Activated T-helper 9 cell treated with anti-CD3 and anti-CD28 coated beads, Interleukin-2, amount 50 U/mL, for 16 hours (primary cell): ENCODE results near the gene HEPHL1.

Experiments
- DNase-seq: peaks from one replicate; pipeline ENCODE4 v3.0.0-alpha.2; 2020; ENCODE audit warnings: low read depth

HEPHL1 gene

DNA sequence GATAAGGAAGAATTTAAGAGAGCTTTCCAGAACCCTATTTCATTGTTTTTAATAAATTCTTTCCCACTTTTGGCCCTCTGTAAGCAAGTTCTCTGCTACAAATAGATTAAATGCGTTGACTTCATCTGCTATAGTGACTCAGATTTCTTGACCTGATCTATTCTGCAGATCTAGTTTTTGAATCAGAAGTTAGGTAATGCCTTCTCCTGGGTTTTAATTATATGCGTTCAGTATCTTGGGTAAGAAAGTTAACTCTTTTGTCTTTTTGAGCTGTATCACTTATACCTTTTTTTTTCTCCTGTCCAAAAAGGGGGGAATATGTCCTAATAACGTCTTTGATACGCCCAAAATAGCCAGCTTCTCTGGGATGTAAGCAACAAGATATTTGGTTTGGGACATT lies 2.4 kb upstream of the HEPHL1 start:
- DNase-seq = no peak

DNA sequence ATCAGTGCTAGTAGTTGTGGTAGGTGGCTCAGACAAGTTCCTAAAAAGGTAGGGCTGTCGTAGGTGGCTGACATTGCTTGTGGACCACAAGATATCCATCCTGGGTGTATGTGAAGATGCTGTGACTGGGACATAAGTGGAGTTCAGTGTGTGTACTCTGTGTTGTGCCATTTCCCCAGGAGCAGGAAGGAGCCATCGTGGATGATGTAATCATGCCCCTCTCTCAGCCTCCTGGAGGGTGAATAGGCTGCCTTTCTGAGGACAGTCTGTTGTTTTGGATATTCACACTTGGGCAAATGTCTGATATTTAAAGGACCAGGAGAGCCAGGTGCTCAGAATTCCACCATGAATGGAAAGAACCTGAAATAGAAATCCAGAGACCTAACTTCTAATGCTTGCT lies 2.7 kb downstream of the HEPHL1 start:
- no peak for DNase-seq

DNA sequence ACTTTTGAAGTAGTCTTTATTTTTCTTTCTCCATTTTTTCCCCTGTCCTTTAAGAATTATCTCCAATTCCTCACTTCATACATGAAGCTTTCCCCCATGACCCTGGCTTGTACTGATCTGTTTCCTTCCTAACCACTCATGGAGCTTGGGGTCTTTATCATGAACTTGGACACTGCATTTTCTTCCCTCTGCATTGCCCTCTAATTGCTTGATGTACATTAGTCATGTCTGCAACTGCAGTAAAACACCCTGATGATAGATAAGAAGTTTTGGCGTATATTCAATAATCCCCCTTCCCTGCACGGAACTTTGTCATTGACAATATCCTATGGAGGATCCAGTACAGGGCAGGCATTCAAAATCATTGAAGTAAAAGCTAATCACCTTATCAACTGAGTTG lies 3.4 kb downstream of the HEPHL1 start:
- no peak for DNase-seq

DNA sequence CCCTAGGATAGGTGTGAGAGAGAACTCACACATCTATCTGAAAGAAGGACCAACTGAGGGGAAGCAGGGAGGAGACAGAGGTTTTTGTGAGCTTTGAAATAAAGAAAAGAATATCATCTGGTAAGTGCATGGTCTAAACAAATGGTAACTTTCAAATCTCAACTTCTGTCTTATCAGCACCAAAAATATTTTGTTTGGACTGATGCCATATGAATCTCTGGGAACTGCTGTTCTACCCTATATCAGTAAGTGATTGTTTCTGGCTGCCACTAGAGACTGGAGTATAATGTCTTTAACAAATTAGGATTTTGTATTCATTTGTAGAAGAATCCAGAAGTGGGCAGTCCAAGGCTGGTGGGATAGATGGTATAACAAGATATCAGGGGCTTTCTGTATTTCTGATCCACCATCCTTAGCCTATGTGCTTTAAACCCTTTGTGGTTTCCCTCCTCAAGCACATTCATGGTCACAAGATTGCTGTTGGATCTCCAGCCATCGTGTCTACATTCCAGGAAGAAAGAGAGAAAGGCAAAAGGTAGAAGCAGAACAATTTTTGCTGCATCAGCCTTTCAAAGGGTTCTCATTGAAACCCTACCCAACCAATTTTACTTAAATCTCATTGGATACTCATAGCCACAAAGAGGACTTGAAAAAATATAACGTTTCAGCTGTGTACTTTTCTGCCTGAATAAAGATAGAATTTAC lies 4.7 kb downstream of the HEPHL1 start:
- no peak for DNase-seq

DNA sequence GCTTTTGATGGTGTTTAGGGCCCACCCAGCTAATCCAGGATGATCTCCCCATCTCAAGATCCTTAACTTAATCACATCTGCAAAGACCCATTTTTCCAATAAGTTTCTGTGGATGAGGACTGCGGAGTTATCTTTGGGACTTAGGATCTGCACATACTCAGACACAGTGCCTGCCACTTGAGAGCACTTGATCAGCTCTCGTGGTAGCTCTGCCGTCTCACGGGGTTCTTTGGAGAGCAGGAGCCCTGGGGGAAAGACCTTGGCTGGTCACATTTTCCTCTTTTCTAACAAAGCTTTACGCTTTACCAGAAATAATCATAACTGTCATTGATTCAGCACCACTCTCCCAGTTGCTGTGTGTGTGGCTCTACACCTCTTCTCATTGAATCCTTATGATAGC lies 6.1 kb downstream of the HEPHL1 start:
- DNase-seq = no peak

DNA sequence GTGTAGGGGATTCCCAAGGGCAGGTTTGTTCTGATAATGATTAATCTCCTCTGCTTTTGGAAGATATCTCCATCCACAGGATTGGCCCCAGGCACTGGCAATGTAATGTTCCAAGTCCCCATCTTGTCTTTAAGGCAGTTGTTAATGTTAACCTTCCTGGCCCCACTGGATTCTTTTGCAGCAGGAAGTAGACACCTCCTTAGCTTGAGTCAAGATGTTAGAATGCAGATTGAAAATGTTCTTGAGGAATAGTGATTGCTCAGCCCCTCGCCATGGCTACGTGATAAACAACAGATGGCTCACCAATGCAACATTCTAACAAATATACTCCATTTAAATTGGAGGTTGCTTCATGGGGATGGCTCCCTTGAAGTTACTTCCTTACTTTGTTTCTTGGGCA lies 7.3 kb downstream of the HEPHL1 start:
- DNase-seq = no peak

DNA sequence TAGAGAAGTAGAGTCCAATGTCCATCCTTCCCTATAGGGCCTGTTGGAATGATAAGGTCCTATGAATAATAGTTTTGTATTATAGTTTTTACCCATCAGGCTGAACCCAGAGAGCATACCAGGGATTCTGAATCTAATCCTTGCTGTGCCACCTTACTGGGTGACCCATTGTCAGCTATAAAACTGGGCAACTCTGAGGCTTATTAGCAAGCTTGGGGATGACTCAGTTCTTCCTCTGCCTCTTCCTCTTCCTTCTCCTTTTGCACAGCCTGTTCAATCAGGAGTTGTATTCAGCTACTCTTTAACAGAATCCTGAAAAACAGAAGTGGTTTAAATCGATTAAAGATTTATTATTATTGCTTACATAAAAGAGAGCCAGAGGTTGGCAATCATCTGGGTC lies 8.9 kb downstream of the HEPHL1 start:
- no peak for DNase-seq

DNA sequence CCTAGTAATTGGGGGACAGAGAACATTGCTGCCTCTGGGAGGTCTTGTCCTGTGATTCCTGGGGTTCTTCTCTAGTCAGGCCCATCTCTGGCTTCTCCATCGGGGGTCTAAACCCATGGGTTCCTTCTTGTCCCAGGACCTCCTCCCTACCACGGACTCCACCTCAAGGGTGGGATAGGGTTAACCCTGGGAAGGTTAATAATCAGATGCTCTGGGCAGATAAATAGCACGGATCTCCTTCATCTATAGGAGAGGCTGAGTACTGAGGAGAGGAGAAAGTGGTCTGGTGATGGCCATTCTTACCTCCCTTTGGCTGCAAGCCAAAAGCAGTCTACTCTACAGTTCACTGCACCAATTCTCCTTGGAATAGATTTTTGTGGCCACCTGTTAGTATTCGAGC lies 10.5 kb downstream of the HEPHL1 start:
- DNase-seq = no peak

DNA sequence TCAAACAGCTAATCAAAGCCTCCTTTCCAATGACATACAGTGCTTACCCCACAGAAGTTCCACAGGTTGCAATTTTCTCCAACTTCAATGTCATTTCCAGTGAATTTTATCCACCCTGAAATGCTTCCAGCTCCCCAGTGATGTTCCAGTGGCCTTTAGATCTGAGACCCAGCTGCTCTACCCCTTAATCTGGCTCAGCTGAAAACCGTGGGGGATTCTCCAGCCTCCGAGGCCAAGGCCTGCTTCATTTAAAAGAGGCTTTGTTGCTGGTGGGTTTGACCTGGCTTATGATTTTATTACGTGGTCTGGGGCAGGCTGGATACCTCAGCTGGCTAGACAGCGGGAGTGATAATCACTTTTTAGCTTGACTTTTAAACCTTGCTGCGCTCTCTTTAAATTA lies 10.9 kb downstream of the HEPHL1 start:
- DNase-seq = no peak

DNA sequence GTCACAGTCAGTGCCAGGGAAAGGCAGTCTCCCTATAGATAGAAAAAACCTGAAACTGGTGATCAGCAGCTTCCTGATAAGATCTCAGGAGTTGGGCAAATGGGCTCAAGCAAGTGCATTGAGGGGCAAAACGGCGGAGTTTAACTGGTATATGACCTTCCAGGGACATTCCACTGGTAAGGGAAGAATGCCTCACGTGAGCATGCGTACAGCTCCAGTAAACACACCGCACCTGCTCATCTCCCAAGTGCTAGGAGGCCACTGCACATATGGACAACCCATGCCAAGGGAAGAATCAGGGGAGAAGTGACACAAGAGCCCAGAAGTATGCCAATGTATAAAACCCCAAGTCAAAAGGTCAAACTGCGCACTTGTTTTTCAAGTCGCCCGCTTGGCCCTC lies 11.6 kb downstream of the HEPHL1 start:
- DNase-seq = no peak

DNA sequence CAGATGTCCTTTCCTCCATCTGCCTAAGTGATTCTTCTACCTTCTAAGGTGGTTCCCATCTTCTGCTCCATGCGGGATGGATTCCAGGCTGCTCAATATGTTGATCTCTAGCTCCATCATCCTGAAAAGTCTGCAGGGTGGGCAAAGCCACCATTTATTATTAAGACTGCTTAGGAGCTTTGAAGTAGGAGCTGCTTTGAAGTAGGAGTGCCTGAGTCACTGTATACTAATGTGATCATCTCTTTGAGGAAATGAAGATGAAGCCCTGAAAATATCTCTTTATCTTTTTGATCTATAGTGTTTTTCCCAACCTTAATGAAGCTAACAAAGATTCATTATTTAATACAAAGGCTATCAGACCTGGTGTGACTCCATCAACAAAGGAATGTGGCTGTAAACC lies 13.1 kb downstream of the HEPHL1 start:
- no peak for DNase-seq

DNA sequence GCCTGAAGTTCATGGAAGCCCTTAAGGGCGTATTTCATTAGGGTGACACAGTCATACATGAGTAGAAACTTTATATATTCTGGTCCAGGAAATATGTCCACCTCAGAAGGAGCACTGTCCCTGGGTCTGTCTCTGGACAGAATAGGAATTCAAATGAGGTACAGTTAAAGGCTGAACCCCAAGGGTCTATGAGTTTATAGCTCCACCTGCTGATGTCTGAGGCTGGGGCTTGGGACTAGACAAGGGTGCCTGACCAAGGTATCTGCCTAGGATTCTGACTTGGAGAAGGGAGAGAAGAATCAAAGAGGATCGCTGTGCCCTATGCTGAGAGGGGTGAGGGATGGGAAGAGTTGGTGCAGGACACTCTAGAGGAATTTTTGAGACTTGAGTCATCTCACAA lies 14.9 kb downstream of the HEPHL1 start:
- no peak for DNase-seq

DNA sequence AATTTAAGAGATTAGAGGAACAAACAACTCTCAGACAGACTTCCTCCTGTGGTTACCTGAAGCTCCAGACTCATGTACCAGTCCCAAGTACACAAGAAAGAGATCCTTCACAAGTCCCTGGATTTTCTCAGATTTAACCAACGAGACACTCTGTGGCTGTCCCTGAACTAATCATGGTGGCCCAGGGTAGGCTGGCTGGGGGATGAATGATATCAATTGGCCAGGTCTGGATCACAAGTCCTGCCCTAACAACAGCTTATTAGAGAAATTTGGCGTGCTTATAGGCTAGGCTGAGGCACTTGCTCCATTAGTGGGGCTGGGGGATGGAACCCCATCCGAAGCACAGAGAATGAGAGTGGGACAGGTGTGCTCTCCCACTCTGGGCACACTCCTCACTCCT lies 22.1 kb downstream of the HEPHL1 start:
- DNase-seq = no peak

DNA sequence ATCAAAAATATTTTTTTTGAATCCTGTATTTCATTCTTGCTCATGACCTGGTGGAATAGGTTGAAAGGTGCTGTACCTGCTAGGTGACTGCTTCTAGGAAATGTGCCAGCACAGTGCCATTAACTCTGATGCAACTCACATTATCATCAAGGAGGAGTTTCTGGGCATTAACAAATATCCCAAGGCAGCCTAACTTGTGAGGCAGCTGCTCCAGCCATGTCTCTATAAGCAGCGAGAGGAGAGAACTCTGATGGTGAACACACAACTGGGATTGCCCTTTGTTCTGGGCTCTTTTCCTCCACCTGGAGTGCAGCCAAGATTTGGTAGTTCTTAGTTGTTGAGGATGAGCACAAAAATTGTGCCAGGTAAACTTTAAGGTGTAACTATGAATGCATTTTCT lies 25.6 kb downstream of the HEPHL1 start:
- no peak for DNase-seq

DNA sequence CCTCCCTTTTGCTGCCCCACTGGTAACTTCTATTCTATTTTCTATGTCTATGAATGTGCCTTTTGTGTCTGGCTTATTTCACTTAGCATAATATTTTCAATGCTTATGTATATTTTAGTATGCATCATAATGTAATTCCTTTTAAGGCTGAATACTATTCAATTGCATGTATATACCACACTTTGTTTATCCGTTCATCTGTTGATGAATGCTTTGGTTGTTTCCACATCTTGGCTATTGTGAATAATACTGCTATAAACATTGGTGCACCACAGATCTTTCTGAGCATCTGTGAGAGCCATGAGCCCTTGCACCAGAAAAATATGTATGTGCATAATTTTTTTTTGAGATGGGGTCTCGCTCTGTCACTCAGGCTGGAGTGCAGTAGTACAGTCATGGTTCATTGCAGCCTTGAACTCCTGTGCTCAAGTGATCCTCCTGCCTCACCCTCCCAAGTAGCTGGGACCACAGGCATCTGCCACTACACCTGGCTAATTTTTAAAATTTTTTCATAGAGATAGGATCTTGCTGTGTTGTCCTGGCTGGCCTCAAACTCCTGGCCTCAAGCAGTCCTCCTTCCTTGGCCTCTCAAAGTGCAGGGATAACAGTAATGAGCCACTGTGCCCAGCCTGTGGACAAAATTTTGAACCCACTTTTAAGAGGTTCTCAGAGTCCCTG lies 27.0 kb downstream of the HEPHL1 start:
- no peak for DNase-seq

DNA sequence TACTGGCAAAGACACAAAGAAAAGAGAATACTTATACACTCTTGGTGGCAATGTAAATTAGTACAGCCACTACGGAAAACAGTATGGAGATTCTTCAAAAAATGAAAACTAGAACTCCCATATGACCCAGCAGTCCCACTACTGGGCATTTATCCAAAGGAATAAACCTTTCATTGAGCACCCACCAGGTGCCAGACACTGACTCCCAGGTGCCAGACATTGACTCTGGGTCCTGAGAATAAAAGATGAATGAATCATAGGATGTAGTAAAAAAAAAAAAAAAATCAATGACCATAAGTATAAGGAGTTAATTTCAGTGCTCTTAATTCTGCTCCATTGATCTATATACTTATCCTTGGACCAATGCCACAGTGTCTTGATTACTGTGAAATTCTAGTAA lies 28.2 kb downstream of the HEPHL1 start:
- no peak for DNase-seq

DNA sequence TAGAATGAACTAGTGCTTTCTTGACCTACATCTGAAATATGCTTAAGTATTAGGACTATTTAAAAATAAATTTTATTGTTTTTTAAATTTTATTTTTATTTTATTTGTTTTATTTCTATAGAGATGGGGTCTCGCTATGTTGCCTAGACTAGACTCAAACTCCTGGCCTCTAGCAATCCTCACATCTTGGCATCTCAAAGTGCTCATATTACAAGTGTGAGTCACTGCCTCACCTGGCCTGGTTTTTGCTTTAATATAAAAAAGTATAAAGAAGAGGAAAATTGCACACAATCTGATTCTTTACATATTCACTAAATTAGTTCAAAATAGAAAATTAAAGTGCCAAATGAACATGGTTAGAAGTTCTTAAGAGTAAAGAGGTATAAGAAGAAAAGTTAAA lies 37.5 kb downstream of the HEPHL1 start:
- DNase-seq = no peak

DNA sequence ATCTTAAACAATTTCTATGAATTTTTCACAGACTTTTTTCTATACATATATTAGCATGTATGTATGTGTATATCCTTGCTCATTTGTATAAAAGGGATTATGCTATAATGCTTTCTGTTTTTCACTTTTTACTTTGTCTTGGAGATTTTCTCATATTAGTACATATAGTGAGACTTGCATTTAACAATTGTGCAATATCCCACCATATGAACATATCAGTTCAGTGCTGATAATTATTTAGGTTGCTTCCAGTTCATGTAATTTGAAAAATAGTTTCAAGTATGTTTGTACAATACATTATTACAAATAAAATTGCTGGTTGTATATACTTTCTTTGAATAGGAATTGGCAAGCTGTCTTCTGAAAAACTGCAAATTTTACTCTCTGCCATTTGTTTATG lies 37.9 kb downstream of the HEPHL1 start:
- no peak for DNase-seq

DNA sequence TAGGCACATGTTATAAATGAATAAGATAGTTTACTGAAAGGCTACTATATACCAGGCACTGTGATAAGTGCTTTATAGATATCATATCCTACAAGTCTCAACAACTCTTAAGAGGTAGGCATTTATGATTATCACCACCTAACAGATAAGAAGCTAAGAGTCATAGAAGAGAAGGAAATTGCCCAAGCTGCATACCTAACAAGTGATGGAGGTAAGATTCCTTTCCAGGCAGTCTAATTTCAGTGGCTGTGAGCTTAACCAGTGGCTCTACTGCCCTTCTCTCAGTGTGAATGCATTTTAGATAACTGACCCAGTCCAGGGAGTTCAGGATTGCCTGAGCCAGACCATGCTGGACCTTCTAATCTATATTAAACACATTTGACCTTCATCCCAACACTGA lies 39.2 kb downstream of the HEPHL1 start:
- no peak for DNase-seq

DNA sequence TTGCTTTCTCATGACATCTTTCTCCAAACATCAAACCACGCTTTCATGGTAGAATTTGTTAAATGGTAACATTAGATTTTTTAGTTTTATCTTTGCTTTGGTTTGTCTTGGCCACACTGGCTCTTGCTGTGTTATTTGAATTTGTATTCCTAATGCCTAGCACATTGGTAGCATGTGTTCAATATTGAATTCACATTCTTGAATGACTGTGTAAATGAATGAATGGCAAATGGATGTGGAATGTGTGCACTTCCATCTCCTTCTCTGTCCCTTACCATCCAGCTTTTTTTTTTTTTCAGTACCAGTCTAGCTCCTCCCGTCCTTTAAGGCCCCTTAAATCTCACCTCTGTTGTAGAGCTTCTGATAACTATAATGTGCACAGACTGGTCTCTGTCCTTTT lies 41.2 kb downstream of the HEPHL1 start:
- no peak for DNase-seq

DNA sequence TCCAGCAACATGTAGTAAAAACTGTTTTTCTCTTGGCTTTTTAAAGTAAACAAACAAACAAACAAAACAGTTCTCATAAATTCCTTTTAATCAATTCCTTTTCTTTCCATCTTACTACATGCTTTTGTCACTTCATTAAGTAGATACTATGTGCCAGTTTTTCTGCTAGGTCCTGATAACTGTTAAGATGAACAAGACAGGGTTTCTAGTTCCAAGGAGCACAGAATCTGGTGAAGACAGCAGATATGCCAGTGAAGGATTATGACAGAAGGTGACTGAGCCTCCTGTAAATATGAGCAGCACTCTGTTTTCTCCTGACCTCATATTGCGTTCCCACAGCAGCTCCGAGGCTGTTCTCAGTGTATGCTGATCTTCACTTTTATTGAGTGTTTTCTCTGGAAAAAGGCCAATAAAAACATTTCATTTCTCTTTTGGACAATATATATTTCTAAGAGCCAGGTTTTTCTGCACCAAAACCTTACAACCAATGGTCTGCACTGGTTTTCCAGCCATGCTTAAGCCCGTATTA lies 45.8 kb downstream of the HEPHL1 start:
- no peak for DNase-seq

DNA sequence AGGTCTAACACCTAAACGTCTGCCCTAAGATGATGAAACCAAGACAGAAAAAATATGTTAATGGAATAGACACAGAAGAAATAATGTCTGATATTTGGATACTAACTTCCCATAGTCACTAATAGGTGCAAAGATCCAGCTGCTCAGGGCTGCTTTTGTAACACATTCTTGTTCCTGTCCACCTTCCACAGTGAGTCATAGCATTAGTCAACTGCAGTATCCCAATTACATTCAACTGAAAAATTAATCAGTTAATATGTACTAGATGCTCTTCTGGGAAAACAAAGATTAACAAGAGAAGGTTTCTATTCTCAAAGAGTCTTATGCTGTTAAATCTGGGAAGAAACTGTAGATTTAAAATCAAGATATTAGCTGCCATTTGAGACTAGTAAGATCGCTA lies 47.6 kb downstream of the HEPHL1 start:
- DNase-seq = no peak

DNA sequence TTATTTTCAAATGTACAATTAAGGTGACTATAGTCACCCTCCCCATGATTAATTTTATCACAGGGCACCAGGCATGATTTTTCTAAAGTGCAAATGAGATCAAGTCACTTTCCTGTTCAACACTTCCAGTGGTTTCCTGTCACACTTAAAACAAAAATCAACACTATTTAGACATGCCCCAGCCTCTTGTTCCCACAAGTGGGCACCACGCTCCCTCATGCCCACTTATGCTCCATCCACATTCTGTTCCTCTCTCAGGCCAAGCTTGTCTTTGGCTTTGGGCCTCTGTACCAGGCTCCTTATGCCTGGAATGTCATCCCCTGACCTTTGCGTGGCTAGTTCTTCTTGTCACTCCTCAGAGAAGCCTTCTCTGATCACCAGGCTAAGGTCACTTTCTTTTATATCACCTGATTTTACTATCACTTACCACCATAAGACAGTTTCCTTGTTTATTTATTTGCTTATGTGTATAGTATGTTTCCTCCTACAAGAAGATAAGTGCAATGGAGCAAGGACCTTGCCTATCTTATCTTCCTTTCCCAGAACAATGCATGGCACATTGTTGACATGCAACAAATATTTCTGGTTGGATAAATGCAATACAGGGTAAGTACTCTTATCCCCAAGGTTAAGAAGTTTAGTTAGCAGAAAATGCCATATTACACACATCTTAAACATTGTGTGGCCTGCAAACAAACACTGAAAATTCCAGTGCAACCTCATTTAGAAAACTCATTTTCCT lies 56.6 kb downstream of the HEPHL1 start:
- DNase-seq = no peak
